Measurements from ENCODE around the gene PHOSPHO2.
A peak's percentile ranks its signal among the peaks of the same experiment; 100 is the strongest.

PHOSPHO2 gene

DNA sequence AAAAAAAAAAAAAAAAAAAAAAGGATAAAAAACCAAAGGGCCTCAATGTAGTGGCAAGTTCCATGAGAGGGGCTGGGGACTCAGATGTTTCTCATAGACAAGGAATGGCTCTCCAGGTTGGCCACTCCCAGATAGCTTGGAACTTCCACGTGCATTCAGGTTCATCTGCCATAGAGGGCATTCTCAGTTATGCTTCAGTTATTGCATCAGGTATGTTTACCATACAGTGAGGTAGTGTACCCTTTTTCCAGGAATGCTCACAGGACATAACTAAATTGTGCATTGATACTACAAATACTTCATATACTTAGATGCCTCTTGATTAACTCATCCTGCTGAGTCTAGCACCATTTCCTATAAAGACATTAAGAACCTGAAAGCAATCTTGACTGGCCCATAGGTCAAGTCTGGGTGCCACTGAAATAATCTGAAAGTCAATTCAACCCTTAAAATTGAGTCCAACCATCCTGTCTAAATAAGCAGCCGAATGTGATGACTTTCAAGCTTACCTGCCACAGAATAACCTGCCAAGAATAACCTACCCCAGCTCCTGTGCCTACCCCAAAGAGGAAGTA is 24.7 kb downstream of the PHOSPHO2 start:
- no peak for DNase-seq

DNA sequence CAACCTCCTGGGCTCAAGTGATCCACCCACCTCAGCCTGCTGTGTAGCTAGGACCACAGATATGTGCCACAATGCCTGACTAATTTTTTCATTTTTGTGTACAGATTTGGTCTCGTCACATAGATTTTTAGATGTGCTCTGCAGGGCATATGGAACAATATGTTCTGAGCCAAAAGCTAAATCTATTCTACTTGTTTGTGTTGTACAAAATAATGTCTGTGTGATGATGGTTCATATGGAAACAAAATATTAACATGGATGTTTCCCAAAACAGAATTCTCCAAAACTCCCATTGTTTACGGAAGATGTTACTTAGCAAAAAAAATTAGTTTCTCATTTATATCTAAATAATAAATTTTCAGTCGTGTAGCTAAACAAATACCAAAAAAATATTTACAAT is 26.7 kb downstream of the PHOSPHO2 start:
- DNase-seq = no peak

DNA sequence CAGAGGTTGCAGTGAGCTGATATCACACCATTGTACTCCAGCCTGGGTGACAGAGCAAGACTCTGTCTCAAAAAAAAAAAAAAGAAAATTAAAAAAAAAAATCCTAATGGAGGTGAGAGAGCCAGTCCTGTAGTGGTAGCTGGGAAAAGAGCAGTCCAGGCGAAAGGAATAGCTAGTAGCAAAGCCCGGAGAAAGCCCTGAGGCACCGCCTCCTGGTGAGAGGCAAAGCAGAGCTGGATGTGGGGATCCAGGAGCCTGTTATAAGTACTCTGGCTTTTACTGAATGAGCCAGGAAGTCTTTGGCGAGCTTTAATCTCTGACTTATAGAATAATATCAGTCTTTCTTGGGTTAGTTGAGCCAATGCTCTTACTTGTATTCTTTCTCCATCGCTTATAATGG is 32.8 kb downstream of the PHOSPHO2 start:
- no peak for DNase-seq

DNA sequence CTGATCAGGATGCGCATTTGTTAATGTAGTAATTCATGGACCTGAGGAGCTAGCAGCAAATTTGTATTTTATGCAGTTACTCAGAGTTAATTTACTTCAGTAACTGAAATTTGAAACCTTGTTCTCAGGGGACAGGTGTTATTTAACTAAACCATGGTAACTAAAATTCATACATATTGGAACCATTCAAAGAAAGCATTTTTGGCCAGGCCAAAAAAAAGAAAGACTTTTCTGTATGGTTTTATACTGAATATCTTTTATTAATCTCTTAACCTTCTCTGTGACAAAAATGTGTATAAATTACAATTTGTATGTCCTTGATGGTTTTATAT is 35.0 kb downstream of the PHOSPHO2 start:
- DNase-seq = no peak

DNA sequence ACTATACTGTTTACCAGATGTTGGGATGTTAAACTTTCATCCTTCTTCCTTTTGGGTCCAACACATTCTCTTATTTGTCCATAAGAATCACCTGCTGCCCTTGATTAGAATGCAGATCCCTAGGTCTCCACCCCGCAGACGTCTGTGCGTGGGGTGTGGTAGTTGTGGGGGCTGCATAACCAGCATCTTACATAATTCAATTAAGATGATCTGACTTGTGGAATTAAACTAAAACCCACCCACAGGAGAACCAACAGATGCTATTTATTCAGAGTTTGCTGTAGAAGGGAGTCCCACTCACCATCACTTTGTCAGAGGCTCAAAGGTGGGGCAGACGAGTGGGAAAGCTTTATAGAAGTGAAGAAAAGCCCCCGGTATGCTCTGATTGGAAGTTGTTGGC is 37.8 kb downstream of the PHOSPHO2 start:
- DNase-seq = no peak

DNA sequence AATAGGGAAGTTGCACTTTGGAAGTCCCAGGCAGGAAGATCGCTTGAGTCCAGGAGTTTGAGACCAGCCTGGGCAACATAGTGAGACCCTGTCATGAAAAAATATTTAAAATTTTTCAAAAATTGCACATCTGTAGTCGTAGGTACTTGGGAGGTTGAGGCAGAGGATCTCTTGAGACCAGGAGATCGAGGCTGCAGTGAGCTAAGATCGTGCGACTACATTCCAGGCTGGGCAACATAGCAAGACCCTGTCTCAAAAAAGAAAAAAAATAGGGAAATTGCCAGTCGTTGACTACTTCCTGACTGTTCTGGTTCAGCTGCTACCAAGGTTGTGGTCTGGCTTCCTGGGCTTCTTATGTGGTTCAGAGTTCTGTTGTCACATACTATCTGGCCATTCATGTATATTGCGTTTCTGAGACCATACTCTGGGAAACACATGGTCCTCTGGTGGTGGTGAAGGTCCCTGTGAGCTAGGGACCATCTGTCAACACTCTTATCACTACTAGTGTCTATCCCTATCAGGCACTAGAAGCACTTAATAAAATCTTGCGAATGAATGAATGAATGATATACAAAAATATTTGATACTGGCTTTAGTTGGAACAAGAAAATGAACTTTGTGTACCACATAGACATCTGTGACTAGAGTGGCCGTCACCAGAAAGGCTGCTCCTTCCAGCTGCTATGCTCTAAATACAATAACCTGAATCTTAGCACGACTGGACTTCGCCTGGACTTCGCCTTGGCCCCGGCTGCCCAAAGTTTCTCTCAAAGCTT is 38.5 kb downstream of the PHOSPHO2 start:
- peak; percentile 38 for DNase-seq

DNA sequence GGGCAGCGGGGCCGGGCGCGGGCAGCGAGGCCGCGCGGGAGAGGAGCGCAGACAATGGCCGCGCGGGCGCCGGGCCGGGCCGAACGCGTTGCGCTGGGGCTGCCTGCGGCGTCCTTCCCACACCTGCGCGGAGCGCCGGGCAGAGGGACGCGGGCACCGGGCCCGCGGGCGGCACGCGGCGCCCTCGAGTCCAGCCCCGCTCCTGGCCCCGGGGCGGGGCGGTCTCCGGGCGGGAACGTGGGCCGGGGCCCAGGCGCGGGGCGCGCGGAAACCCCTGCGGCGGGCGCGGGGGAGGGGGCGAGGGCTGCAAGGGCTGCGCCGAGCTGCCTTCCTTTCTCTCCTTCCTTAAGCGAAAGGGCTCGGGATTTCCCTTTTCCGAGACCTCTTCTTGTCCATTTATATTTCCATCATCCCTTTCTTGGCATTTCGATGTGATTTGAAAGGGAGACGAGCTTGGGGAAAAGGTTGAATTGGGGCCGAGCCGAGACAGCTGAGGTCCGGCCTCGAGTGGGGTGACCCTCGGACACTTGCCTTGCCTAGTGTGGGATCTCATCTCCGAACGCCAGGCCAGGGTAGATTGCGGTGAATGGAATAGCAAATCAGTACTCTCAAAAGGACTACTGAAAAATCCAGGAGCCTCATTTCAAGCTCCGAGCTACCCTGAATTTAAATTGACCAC is 40.0 kb downstream of the PHOSPHO2 start:
- DNase-seq = peak; percentile 33

DNA sequence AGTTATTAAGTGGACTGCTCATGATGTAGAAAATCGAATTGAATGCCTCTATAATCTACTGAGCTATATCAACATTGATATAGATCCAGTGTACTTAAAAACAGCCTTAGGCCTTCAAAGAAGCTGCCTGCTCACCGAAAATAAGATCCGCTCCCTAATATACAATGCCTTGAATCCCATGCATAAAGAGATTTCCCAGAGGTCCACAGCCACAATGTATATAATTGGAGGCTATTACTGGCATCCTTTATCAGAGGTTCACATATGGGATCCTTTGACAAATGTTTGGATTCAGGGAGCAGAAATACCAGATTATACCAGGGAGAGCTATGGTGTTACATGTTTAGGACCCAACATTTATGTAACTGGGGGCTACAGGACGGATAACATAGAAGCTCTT is 41.4 kb downstream of the PHOSPHO2 start:
- no peak for DNase-seq

DNA sequence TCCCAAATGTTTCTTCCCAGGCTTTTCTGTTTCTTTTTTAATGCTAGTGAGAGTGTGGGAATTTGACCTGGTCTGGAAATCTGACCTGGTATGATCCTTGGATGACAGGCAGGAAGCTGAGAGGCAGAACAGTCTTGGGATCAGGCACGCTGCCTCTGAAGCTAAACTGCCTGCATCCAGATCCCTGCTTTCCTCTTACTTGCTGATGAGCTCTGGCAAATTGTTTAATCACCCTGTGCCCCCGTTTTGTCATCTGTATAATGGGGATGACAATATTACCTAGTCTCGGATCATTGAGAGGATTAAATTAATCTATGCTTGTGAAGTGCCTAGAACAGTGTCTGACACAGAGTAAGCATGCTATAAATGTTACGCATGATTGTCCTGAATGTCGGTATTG is 42.6 kb downstream of the PHOSPHO2 start:
- no peak for DNase-seq

DNA sequence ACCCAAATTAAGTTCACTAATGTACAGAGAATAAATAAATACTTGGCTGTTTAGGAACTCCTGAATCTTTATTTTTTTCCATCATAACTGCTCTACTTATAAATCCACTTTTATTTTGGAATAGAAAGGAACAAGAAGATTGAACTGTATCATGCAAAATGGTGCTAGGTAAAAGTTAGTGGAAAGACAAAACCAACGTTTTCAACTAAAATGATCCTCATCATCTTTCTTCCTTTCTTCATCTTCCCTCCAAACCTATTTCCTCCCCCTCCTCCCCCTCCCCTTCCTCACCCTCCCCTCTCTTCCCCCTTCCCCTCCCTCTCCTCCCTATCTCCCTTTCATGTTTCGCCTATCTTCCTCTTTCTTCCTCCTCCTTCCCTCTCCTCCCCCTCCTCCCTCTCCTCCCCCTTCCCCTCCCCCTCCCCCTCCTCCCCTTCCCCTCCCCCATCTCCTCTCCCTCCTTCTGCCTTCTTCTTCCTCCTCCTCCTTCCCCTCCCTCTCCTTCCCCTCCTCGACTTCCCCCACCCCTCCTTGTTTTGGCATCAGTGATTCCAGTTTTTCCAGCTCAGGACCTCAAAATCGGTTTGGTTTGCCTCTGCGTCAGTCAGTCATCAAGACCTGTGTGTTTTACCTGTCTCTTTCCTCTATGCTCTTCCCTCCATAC is 44.4 kb downstream of the PHOSPHO2 start:
- no peak for DNase-seq

DNA sequence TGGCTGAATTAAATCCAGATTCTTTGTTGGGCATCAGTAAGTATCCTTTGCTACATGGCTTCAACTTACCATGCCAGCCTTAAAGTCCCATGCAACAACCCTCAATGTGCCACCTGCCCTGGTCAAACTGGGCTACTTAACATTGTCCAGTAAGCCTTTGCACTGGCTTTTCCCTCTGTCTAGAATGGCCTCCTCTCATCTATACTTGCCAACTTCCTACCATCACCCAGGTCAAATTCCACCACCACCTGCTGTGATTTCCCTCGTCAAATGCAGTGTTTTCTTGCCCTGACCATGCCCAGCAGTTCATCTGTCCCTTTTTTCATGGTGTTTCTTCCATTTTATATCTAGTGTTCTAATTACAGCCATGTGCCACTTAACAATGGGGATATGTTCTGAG is 45.1 kb downstream of the PHOSPHO2 start:
- DNase-seq = no peak

DNA sequence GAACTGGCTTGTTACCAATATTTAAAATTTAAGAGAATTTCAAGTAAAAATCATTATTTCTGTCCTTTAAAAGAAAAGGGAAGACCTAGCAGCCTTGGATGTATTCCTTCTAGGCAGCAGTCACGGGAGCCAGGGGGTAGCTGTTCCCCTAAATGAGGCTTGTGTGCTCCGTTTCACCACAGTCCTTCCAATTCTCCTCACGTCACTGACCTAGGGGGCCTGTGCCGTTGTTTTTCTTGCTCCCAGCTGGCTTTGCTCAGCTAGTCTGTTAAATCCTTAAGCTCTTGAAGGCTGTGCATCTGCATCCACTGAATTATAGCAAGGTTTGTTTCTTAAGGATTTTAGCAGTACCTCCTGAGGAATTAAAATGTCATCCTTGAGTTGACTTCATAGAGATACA is 49.3 kb downstream of the PHOSPHO2 start:
- no peak for DNase-seq

DNA sequence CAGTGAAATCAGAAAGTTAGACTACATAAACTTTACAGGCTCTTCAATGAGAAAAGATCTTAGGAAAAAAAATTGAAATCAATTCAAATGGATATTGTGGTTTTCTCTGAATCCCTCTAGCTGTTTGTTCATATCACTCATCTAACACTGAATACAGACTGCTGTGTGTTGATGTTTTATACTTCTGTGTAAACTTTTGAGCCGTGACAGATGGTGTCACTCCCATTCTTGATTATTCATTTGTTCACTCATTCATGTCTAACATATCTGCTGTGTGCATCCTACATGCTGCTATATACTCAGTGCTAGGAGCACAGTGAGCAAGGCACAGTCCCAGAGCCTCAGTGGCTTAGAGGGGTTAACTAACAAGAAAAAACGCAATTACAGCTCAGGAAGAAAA is 52.0 kb downstream of the PHOSPHO2 start:
- no peak for DNase-seq

DNA sequence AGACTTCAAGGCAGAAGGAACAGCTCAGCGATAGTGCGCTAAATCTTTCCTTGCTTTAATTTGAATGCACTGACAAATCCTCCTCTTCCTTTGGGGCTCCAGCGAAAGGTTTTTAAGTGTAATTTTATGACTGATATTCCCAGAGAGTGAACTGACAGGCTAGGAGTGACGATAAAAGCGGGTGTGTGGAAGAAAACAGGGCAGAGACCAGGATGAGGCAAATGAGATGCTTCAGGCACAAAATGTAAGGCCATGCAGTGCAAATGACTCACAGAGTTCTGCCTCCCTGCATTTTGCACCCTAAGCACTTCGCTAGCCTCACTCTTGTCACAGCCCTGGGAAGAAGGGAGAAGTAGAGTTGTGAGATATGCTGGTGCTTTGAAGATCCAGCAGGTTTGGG is 54.0 kb downstream of the PHOSPHO2 start:
- no peak for DNase-seq

Measured in NCI-H1092 treated with DMSO at 0.1 percent for 48 hours (cell line).